NCI-H748 (cell line): ENCODE measurements around the gene TNPO2.

ENCODE experiments used
- DNase-seq: peaks from one replicate; lab custom pipeline; 2025; ENCODE audit not compliant: unreplicated experiment; lab: John Stamatoyannopoulos, UW

Gene TNPO2

DNA sequence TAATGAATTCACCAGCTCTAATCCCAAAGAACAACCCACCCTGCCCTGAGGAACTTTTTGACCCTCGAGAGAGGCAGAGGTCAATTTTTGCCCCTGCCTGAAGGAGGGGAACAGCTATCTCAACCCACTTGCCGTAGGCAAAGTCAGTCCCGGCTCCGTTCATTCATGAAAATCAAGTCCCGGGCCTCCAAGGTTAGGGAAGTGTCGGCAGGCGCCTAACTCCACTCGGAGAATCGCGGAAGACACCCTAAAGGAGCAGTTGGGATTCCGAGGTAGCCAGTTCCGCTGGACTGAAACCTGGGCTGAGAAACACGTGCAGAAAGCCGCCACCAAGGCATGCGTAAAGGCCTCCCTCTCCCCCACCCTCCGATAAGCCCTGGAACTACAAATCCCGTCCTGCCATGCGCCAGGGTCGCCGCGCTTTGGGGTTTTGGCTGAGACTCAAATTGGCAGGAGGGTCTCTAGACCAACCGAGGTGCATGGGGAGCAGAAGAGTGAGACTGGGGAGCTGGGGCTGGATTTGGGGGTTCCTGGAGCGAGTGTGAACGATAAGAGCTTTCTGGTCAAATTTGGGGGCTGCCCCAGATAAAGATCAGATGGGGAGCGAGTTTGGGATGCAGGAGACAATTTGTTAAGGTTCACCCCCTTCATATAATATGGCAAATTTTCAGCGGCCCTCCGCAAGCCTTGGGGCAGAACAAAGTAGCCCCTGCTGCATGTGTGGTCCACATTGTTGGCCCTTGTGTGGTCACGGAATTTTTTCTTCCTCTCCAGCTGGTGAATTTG lies at the start of gene TNPO2:
TNPO2 (minus strand) TSS at position 292 of the 786 bp plus-strand sequence. CDS start 2,955 bp downstream, outside the sequence.
- peak; percentile 67 for DNase-seq

DNA sequence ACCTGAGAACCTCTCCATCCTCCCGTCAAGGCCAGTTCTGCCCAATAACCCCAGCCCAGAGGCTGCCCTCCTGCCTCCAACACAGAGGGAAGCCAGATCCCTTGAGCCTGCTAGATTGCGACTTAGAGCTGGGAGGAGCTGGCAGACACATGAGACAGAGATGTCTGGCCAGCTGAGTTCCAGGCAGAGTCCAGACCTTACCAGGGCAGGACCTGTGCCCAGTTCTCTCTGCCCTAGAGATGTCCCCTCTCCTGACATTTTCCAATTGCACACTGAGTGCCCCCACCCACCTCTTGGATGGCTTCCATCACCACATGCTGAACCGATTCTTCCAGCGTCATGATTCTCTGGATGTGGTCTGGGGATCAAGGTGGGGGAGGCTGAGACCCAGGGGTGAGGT lies 48.6 kb upstream of the TNPO2 start:
- no peak for DNase-seq

DNA sequence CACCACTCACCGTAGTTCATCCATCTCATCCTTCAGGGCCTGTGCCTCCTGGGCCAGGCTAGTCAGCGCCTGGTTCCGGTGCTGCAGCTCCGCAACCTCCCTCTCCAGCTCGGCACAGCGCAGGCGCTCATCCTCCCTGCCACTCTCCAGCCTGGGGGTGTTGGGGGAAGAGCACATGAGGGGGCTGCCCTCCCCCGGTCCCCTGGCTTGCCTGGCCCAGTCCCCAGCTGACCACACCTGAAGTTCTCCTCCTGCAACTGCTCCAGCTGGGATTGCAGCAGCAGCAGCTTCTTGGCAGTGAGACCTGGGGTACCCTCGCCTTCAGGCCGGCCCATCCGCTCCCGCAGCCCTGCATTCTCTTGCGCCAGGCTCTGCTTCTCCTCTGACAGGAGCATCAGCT lies 47.2 kb upstream of the TNPO2 start:
- no peak for DNase-seq

DNA sequence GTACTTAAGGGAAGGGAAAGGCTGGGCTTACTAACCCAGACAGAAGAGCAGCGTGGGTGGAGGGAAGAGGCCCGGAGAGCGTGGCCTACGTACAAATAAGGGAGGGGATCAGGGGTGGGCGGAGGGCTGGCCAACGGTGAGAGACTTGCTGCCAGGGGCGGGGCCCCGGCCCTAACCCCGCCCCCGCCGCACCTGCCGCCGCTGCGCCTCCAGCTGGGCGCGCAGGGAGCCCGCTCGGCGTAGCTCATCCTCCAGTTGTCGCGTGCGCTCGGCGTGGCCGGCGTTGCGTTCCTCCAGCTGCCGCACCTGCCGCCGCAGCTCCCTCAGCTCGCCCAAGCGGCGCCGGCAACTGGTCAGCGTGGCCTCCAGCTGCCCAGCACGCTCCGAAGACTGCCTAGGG lies 46.0 kb upstream of the TNPO2 start:
- peak; percentile 92 for DNase-seq

DNA sequence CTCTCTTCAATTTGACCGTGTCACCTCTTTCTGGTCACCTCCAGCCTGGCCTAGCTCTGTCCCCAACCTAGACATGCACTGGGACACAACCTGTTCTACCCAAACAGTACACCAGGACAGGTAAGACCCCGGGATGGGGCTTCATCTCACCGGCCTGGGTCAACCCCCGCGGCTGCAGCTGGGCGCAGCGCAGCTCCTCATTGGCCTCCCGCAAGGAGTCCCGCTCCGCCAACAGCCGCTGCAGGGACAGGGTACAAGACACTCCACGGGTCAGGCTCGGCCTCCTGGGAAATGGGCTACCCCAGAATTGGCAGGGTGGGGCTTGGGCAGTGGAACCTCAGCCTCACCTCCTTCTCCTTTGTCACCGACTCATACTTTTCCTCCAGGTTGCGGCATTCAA lies 43.9 kb upstream of the TNPO2 start:
- no peak for DNase-seq

DNA sequence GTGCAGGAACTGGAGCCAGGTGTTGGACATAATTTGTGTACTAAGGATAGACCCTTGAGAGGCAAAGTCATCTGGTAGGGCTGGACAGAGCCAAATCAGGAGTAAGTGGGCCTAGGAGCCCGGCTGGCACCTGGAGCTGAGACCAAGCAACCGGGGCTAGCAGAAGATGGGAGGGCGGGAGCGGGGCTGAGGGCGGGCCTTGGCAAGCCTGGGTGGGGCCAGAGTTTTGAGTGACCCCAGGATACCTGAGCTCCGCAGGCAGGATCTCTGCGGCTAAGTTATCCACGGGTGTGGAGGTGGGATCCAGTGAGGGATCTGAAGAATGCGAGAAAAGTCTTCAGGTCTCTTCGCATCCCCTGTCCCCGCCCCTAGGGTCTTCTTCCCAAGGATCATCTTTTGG lies 43.4 kb upstream of the TNPO2 start:
- no peak for DNase-seq

DNA sequence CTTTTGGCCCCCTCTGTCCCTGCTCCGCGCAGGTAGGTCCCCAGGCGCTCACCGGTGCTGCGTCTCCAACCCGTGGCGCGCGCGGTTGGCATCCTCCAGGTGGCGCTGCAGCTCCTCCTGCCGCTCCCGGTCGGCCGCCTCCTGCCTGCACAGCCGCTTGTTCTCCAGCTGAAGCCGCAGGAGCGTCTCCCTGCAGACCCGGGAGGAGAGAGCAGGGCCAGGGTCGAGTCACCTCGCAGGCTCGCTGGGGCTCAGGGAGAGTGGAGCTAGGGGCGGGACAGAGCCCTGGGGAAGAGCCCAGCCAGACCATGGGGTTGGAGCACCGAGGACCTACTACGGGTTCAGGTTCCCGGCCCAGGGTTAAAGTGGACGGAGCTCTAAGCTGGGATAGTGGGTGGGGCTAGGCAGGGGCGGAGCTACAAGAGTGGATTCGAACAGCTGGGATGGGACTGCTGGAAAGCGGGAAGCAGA lies 42.4 kb upstream of the TNPO2 start:
- peak; percentile 66 for DNase-seq

DNA sequence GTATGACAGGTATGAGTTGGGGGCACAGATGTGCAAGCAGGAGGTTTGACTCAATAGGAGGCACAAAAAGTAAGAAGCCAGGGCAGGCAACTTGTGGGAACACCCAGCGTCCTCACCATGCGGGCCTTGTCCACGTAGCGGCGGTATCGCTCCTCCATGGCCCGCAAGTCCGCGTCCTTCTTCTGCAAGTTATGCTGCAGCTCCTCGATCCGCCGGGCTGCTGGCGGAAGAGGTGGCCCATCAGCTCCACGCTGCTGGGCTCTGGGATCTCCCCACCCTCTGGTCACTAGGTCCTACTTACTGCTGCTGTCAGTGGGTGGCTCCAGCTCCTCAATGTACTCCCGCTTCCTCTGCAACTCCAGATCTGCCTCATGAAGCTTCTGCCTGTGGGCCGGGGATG lies 41.0 kb upstream of the TNPO2 start:
- DNase-seq, result no peak

DNA sequence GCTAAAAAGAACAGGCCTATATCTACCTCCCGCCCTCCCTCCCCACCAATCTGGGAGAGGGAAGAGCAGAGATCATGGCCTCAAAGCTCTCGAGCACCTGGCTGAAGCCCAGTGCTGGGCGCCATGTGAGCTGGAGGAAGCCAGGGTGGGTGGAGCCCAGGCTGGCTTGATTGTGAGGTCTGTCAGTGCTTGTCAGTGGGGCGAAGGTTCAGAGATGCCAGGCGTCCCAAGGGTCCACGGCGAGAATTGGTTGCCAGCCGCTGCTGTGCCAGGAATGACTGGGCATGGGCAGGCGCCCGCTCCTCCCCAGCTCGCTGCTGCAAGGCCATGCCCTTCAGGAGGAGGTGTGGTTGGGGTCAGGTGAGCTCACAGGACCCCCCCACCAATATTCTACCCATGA lies 39.4 kb upstream of the TNPO2 start:
- DNase-seq, result no peak

DNA sequence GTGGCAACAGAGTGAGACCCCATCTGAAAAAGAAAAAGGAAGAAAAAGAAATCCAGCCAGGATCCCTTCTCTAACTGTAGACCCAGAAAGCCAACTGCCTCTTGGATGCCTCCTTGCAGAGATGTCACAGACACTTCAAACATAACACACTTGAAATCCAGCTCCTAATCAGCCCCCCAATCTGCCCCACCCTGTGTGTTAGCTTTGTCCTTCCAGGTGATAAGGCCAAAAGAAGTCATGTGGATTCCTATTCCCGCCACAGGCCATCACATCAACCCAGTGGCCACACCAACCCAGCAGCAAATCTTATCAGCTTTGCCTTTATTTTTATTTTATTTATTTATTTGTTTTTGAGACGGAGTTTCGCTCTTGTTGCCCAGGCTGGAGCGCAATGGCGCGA lies 36.0 kb upstream of the TNPO2 start:
- DNase-seq, result no peak

DNA sequence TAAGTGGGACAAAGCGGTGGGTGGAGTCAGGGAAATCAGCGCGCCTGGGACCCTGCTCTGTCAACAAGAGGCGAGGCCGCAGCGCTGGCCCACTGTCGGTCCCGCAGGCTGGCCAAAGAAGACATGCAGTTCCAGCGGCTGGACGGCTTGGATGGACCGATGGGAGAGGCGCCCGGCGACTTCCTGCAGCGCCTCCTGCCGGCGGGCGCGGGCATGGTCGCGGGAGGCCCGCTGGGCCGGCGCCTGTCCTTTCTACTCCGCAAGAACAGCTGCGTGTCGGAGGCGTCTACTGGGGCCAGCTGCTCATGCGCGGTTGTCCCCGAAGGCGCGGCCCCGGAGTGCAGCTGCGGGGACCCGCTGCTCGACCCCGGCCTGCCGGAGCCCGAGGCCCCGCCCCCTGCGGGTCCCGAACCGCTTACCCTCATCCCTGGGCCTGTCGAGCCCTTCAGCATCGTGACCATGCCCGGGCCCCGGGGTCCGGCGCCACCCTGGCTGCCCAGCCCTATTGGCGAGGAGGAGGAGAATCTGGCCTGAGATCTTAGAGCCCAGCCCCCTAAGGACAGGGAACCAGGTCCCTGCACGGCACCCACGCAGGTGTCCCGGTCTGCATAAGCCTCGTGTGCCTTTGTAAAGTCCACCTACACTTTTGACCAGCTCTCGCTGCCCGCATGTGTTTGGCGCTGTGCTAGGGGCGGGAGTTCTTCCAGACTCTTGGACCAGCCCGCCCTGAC lies 34.0 kb upstream of the TNPO2 start:
- peak; percentile 74 for DNase-seq

DNA sequence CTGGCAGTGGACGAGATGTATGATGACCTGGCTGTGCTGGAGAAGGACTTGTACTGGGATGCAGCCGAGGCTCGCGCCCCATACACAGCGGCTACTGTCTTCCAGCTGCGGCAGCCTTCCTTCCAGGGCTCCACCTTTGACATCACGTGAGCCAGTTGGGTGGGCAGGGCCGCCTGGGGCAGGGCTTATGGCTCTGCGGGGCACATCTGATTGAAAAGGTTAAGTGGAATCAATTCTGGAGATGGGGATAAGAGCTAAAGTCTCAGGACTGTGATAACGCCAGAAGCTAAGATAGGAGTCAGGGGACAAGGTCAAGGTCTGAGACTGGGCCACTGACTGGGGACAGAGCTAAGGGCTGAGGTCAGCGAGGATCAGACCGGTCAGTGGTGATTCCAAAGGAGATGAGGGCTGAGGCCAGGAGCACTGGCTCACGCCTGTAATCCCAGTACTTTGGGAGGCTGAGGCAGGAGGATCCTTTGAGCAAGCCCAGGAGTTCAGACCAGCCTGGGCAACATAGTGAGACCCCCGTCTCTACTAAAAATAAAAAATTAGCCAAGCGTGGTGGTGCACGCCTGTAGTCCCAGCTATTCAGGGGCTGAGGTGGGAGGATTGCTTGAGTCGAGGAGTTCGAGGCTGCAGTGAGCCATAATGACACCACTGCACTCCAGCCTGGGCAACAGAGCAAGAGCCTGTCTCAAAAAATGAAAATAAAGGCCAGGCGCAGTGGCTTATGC lies 32.6 kb upstream of the TNPO2 start:
- no peak for DNase-seq

DNA sequence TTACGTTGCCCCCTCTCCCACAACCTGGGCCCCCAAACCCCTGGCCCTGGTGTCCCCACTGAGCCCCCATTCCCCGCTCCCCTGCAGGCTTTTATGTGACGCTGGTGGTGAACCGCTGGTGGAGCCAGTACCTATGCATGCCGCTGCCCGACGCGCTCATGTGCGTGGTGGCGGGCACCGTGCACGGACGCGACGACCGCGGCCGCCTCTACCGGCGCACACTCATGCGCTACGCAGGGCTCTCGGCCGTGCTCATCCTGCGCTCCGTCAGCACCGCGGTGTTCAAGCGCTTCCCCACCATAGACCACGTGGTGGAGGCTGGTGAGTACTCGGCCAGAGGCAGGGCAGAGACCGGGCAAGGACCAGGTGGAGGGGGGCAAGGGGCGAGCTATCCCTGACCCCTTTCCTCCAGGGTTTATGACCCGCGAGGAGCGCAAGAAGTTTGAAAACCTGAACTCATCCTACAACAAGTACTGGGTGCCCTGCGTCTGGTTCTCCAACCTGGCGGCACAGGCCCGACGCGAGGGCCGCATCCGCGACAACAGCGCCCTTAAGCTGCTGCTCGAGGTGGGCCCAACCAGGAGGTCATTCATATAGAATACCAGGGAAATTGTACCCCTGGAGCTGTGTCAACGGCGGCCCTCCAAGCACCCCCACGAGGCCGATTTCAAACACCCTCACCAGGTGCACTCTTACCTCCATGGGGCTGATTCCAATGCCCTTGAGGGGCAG lies 30.9 kb upstream of the TNPO2 start:
- DNase-seq, result no peak

DNA sequence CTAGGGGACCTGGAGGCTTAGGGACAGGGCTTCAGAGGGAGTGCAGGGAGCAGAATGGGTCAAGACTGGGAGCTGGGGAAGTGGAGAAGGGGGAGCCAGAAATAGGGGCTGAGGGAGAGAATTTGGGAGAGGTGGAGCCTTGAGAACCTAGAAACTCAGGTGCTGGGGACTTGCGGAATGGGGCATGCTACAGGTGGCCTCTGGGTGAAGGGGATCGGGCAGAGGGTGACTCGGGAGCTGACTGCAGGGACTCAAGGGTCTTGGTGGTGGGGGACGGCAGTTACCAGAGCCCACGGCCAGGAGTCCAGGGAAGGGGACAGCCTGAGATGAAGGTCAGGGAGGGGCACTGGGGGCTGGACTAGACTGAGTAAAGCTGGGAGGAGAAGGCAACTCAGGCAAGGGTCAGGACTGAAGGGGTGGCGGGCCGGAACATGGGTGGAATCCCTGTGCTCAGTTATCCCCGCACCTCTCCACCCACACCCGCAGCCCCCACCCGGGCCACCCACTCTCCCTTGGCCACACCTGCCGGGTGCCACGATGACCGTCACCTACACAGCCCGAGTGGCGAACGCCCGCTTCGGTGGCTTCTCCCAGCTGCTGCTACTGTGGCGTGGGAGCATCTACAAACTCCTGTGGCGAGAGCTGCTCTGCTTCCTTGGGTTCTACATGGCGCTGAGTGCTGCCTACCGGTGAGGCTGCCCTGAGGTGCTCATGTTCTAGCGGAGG lies 28.5 kb upstream of the TNPO2 start:
- no peak for DNase-seq

DNA sequence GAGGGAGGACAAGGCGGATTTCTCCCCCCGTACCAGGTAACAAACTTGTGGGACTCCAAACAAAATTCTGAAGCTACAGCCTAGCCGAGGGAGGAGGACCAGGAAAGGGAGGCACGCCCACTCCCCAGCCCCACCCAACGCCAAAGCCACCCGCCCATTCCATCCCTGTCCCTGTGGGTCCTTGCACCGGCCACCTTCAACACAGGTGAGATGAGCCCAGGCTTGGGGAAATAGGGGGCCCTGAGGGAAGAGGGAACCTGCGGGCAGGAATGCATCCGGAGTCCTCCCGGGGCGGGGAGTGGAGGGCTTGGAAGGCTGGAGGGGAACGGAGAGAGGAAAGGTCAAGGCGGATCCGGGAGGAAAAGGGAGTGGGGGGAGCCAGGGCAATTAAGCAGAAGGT lies 27.9 kb upstream of the TNPO2 start, which contains the start of gene BEST2:
BEST2 (plus strand) TSS at position 157 of the 400 bp plus-strand sequence. CDS start 802 bp downstream, outside the sequence.
- DNase-seq, result no peak

DNA sequence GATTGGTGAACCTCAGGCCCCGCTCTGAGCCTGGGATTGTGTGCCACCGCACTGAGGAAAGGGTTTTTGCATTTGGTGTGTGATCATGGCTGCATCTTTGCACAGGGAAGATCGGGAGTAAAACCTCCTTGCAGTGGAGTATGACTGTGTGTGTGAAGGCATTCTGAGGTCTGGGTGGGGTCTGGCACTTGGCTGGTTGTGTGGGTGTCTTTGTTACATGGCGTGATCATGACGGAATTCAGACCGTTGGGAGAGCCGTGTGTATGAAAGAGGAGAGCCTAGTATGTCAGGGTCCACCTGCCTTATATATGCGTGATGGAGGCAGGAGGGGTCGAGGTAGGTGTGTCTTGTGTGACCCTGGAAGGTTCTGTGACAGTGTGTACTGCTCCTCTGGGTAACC lies 27.1 kb upstream of the TNPO2 start:
- no peak for DNase-seq

DNA sequence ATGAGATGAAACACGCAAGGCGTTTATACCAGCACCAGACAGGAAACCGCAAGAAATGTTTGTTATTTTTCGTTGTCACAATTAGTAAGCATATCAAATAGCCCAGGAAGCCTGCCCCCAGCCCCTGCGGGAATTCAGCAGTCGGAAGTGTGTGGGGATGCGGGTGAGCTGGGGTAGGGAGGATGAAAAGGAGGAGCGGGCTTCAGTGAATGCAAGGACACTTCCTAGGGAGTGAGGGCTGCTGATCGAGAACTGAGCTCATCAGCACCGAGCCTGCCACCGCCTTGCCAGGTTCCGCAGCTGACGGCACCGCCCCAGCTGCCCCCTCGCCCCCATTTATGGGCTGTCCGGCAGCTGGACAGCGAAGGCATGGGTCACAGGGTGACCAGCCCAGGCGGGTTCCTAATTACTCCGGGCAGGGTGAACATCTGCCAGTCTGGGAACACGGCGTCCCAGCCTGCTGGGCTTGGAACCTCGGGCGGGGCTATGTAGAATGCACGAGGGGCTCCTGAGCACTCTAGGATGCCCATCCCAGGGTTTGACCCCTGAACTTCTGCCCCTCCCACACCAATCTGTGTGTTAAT lies 26.3 kb upstream of the TNPO2 start:
- DNase-seq, result peak; percentile 54

DNA sequence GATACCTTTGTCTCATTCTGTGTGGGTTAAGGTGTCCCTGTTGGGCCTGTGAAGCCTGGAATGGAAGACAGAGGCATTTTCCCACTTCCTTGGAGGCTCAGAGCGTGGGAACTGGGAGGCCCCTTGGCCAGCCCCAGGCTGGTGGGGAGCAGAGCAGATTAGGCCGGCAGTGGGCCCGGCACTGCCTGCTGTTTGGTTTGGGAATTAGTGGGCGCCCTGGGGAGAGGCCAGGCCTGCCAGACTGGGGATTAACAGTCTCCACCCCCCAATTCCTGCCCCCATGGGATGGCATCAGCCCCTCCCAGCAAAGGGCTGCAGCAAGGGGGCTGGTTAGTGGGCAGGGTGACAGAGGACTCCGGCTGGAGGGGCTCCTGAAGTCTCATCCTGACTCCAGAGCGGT lies 24.8 kb upstream of the TNPO2 start:
- no peak for DNase-seq

DNA sequence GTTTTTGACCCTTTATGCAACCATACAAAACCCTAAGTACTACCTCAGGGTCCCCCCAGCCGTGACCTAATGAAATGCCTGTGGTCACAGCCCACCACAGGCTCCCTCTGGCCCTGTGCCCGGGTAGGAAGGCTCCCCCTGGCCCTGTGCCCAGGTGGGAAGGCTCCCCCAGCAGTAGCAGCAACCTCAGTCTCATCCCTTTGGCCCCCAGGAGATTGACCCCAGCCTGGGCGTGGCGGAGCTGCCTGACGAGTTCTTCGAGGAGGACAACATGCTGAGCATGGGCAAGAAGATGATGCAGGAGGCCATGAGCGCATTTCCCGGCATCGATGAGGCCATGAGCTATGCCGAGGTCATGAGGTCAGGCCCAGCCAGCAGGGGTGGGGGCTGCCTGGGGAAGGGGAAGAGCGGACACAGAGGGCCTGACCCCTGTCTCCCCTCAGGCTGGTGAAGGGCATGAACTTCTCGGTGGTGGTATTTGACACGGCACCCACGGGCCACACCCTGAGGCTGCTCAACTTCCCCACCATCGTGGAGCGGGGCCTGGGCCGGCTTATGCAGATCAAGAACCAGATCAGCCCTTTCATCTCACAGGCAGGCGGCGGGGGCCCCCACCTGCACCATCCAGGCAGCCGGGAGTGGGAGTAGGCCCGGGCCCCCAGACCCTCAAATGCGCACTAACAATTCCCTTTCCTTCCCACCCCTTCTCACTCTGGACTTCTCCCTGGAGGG lies 21.6 kb upstream of the TNPO2 start:
- DNase-seq, result no peak
